Coronary artery (tissue), 2 donors: ENCODE results near the gene PLB1.

ENCODE experiments used
- DNase-seq: peaks from one replicate; pipeline ENCODE4 v3.0.0-alpha.2; 2017; ENCODE audit warnings: low spot score
- H3K27ac ChIP-seq, 2 donors: fragments of 200-600 bp; sonication (generic); one replicate each; pipeline ENCODE4 v1.5.1; 2016 to 2019
- H3K4me3 ChIP-seq: fragments of 200-600 bp; sonication (generic); 2 replicates; pipeline ENCODE4 v1.5.1; 2016; ENCODE audit warnings: mild to moderate bottlenecking, moderate library complexity
- CTCF ChIP-seq: fragments of 200-600 bp; sonication (generic); IDR thresholded peaks from one replicate; pipeline ENCODE4 v1.5.1; 2019; ENCODE audit warnings: antibody characterized with exemption

The PLB1 gene

GRCh38 chr2:28587526-28588291 is 91.8 kb downstream of the PLB1 start:
- H3K27ac ChIP-seq = no peak overlapping the region
- TF ChIP-seq CTCF = no peak
- H3K4me3 ChIP-seq = no peak overlapping the region
- no peak for DNase-seq

- Histone ChIP-seq H3K4me3 (no peak overlapping the region), H3K27ac (no peak overlapping the region)
- no peak for TF ChIP-seq CTCF
- peak; percentile 22 for DNase-seq
These were observed 92.4 kb downstream of the PLB1 start for GRCh38 chr2:28588292-28588670.

GRCh38 chr2:28589746-28590463 is 94.0 kb downstream of the PLB1 start:
- Histone ChIP-seq H3K27ac (no peak overlapping the region), H3K4me3 (no peak overlapping the region)
- DNase-seq = peak; percentile 60
- TF ChIP-seq CTCF = no peak

GRCh38 chr2:28590496-28591301 is 94.8 kb downstream of the PLB1 start:
- TF ChIP-seq CTCF = no peak
- Histone ChIP-seq H3K27ac (no peak overlapping the region), H3K4me3 (no peak overlapping the region)
- DNase-seq = peak; percentile 55

GRCh38 chr2:28591711-28592335 is 96.0 kb downstream of the PLB1 start:
- peak; percentile 67 for DNase-seq
- no peak overlapping the region for H3K27ac ChIP-seq
- TF ChIP-seq CTCF = no peak
- H3K4me3 ChIP-seq = no peak overlapping the region

- TF ChIP-seq CTCF = no peak
- DNase-seq = peak; percentile 70
- H3K27ac ChIP-seq = no peak overlapping the region
- H3K4me3 ChIP-seq = no peak overlapping the region
These were observed 96.6 kb downstream of the PLB1 start for GRCh38 chr2:28592481-28592880.
